GM04503 (cell line): ENCODE measurements around the gene HOOK2.
"Not testable (repeated sequence)": the region's sequence is repeated elsewhere in the genome, so short reads cannot be mapped to it uniquely, and the experiment has no call there.

Experiments used
- DNase-seq: peaks from one replicate; pipeline ENCODE4 v3.0.0-alpha.2; 2012; ENCODE audit warnings: low read depth

HOOK2 gene, protein sequence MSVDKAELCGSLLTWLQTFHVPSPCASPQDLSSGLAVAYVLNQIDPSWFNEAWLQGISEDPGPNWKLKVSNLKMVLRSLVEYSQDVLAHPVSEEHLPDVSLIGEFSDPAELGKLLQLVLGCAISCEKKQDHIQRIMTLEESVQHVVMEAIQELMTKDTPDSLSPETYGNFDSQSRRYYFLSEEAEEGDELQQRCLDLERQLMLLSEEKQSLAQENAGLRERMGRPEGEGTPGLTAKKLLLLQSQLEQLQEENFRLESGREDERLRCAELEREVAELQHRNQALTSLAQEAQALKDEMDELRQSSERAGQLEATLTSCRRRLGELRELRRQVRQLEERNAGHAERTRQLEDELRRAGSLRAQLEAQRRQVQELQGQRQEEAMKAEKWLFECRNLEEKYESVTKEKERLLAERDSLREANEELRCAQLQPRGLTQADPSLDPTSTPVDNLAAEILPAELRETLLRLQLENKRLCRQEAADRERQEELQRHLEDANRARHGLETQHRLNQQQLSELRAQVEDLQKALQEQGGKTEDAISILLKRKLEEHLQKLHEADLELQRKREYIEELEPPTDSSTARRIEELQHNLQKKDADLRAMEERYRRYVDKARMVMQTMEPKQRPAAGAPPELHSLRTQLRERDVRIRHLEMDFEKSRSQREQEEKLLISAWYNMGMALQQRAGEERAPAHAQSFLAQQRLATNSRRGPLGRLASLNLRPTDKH

GRCh38 chr19:12774588-12775555 is at the start of gene HOOK2:
Gene HOOK2, minus strand, starts transcription at chr19:12775552. Its CDS starts 103 bp downstream, at chr19:12775449.
- DNase-seq: no peak

DNA sequence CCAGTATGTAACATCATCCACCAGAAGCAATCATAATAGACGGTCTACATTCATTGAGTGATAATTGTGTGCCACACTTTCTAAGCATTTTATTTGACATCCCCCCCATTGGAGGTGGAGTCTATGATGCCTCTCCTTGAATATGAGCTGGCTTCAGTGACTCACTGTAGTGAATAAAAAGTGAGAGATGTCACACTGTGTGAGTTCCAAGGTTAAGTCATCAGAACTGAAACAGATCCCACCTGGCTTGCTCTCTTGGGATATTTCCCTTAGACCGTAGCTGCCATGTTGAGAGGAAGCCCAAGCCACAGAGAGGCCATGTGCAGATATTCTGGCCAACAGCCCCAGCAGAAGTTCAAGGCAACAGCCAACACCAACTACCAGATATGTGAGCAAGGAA is 46.4 kb upstream of the HOOK2 start:
- DNase-seq: no peak

GRCh38 chr19:12817810-12818209 is 42.5 kb upstream of the HOOK2 start:
- DNase-seq: not testable (repeated sequence)

DNA sequence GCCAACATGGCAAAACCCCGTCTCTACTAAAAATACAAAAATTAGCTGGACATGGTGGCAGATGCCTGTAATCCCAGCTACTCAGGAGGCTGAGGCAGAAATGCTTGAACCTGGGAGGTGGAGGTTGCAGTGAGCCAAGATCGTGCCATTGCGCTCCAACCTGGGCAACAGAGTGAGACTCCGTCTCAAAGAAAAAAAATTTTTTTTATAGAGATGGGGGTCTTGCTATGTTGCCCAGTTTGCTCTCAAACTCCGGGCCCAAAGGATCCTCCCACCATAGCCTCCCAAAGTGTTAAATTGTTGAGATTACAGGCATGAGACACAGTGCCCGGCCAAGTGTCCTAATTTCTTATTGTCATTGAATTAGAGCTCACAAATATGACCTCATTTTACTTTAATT is 41.8 kb upstream of the HOOK2 start:
- not testable (repeated sequence) for DNase-seq

- no peak for DNase-seq
Measured at GRCh38 chr19:12815088-12815487, 39.7 kb upstream of the HOOK2 start.

GRCh38 chr19:12806242-12807081 is 31.1 kb upstream of the HOOK2 start, which contains the start of gene RNASEH2A:
Gene RNASEH2A, plus strand, starts transcription at chr19:12806584. Its CDS starts 90 bp downstream, at chr19:12806674.
- peak; percentile 43 for DNase-seq

DNA sequence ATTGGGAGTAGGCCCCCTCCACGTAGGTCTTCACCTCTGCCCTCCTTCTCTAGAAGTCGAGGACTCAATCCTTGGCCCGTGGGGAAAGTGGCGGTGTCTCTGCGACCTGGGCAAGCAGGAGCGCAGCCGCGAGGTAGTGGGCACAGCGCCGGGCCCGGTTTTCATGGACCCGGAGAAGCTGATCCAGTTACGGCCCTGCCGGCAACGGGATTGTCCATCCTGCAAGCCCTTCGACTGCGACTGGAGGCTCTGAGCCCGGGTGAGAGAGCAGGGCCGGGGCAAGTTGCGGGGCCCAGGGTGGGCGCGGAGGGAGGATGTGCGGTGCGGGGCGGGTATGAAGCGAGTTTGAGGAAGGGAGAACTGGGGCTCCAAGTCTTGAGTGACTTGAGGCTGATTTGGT is 28.7 kb upstream of the HOOK2 start:
- no peak for DNase-seq

GRCh38 chr19:12802267-12803106 is 27.1 kb upstream of the HOOK2 start:
- DNase-seq: no peak

- DNase-seq: no peak
Measured at GRCh38 chr19:12801466-12802266, 26.3 kb upstream of the HOOK2 start, which contains the start of the genes PRDX2 and THSD8. Gene PRDX2, minus strand, starts transcription at chr19:12801800. Its CDS starts 539 bp downstream, at chr19:12801261. Gene THSD8, plus strand, starts transcription at chr19:12802069. Its CDS starts 3 bp downstream, at chr19:12802072.

DNA sequence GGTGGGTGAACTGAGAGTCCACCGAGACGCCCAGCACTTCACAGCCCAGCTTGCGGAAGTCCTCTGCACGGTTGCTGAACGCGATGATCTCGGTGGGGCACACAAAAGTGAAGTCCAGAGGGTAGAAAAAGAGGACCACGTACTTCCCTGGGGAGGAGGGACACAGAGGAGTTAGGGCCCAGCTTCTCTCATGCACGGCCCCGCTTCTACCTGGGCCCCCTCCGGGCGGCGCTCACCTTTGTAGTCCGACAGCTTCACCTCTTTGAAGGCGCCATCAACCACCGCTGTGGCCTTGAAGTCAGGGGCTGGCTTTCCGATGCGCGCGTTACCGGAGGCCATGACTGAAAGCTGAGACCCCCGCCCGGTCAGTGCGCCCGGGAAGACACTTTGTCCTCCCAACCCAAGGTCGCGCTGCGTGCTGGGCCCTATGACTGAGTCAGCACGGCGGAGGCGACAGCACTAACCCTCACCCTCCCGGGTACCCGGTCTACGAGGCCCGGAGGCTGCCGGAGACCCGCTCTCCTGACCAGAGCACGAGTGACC is 25.6 kb upstream of the HOOK2 start:
- DNase-seq: no peak

- DNase-seq: no peak
Measured at GRCh38 chr19:12800466-12800770, 25.1 kb upstream of the HOOK2 start.

DNA sequence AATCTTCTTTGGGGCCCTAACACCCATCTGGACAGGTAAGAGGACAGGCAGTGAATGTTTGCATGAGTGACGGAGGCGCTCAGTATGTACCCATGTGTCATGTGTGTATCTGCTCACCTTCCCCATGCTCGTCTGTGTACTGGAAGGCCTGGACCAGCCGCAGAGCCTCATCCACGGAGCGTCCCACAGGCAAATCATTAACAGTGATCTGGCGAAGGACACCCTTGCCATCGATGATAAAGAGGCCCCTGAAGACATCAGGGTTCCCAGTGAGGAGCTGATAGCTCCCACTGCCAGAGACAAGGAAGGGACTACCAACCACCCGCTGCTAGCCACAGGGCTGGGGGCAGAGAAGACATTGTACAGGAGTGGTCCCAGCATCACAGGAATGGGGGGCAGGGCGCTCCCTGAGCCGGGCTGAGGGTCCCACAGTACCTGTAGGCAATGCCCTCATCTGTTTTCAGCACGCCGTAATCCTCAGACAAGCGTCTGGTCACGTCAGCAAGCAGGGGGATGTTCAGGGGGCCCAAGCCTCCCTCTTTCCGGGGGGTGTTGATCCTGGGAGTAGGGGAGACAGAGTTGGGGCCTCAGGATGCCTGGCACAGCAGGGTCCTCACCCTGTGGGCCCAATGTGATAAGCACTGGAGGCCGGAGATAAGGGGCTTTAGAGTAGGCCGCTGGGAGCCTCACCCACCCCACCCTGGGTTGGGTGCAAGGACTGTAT is 24.6 kb upstream of the HOOK2 start:
- no peak for DNase-seq

DNA sequence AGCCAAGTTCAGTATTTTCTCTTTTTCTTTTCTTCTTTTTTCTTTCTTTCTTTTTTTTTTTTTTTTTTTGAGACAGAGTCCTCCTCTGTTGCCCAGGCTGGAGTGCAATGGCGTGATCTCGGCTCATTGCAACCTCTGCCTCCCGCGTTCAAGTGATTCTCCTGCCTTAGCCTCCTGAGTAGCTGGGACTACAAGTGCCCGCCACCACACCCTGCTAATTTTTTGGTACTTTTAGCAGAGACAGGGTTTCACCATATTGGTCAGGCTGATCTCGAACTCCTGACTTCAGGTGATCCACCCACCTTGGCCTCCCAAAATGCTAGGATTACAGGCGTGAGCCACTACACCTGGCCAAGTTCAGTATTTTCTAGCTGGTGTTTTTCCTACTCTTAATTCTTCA is 22.3 kb upstream of the HOOK2 start:
- DNase-seq: not testable (repeated sequence)

GRCh38 chr19:12797141-12797587 is 21.8 kb upstream of the HOOK2 start:
- DNase-seq: no peak

DNA sequence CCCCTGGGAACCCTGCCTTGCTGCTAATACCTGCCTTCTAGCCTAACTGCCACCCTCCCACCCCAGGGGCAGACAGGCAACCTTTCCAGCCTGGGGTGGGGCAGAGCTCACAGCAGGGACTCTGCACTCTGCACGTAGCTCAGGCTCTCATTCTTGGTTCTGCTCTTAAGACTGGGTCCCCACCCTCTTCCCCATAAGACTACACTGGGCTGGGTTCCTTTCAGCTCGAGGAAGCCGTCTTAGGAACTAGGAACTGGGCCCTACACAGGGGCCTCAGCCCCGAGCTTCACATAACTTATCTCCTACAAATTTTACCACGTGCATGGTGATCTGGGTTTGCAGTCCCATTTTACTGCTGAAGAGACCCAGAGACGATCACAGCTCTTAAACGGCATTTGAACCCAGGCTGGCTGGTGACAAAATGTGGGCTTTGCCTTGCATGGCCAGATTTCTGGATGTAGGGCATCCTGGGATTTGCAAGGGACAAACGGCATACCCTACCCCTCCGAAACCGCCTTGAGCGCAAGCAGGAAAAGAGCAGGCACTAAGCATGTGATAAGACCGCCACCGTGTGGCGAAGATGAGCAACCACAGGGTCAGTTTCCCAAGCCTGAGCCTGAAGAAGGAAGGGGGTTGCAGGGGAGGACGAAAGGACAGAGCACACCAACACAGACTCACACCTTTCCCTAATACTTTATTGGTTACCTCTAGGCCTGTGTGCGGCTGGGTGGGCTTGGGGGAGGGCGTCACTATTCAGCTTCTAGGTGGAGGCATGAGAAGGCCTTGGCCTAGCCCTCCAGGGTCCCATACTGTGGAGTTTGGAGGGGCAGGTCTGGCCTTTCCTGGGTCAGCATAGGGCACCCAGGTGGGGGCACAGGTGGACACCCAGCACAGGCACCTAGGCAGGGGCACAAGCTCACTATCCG is 21.1 kb upstream of the HOOK2 start:
- DNase-seq: no peak

GRCh38 chr19:12794971-12795381 is 19.6 kb upstream of the HOOK2 start:
- DNase-seq: no peak
